Pons (tissue), 1 donor: ENCODE measurements around the gene SMIM14.
A peak's percentile ranks its signal among the peaks of the same experiment; 100 is the strongest.
"Not testable (repeated sequence)": the region's sequence is repeated elsewhere in the genome, so short reads cannot be mapped to it uniquely, and the experiment has no call there.

ENCODE experiments used
- DNase-seq: peaks from one replicate; pipeline ENCODE4 v3.0.0-alpha.2; 2016; ENCODE audit warnings: low spot score

Gene SMIM14

DNA sequence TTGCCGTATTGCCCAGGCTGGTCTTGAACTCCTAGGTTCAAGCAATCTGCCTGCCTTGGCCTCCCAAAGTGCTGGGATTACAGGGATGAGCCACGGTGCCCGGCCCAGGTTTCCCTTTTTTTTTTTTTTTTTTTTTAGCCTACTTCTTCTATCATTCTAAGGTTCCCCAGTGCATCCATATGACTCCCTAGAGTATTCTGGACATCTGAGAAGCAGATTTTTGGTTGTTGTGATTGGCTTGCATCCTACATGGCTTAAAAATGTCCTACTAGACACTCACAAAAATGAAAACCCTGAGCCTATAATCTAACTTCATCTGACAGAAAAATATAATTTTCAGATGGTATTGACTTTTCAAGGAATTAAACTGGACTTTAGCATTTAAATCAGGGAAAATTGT lies 41.7 kb downstream of the SMIM14 start:
- no peak for DNase-seq

DNA sequence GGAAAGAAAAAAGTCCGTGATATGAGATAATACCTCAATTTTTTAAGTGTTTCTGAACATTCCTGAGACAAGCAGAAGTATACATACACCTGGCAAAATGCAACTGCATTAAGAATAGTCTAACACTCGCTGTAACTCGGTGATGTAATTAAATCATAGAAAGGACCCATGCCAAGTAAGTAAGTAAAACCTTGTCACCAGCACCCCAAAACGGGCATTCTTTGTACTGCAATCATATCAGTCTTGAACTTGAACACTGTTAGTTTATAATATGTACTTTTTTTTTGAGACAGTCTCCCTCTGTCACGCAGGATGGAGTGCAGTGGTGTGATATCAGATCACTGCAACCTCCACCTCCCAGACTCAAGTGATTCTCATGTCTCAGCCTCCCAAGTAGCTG lies 47.4 kb downstream of the SMIM14 start:
- no peak for DNase-seq

DNA sequence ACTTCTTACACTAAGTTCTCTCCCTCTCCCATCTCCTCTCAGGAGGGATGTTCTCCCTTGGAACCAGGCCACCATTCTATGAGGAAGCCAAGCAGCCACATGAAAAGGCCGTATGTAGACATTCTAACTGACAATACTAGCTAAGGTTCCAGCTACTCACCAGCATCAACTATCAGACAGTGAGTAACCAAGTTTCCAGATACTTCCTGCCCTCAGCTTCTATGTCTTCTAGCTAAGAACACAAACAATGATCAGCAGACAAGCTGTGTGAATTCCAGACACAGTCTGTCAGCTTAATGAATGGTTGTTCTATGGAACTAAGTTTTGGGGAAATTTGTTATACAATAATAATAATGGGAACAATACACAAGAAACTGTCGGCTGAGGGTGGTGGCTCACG lies 50.8 kb downstream of the SMIM14 start:
- no peak for DNase-seq

DNA sequence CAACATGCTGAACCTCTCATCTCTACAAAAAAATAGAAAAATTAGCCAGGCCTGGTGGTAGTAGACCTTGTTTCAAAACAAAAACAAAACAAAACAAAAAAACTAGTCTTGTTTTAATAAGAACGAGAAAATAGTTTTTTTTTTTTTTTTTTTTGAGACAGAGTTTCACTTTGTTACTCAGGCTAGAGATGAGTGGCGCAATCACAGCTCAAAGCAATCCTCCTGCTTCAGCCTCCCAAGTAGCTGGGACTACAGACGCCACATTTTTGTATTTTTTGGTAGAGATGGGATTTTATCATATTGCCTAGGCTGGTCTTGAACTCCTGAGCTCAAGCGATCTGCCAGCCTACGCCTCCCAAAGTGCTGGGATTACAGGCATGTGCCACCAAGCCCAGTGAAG lies 63.7 kb downstream of the SMIM14 start:
- DNase-seq, result no peak

DNA sequence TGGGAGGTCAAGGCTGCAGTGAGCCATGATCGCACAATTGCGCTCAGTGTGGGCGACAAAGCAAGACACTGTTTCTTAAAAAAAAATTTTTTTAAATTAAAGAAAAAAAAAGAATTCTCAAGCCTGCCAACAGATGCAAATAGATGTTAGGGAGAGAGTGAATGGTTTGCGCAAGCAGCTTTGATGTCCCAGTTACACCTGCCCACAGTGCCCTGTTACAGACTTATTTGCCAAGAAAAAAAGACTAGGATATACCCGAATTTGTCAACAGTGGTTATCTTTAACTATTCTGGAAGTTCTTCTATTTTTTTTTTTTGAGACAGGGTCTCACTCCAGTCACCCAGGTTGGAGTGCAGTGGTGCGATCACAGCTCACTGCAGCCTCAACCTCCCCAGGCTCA lies 67.2 kb downstream of the SMIM14 start:
- DNase-seq, result no peak

DNA sequence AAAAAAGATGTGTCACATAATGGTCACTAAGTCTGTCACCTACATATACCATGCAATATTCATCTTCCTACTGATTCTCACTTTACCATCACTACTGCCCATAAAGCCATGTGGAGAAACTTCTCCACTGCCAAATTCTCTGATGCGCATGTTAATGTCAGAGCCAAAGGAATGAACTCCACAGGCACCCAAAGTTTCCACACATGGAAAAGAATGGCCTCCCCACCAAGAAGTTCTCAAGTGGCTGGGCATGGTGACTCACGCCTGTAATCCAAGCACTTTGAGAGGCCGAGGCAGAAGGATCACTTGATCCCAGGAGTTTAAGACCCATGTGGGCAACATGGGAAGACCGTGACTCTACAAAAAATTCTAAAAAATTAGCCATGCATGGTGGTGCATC lies 67.6 kb downstream of the SMIM14 start:
- DNase-seq, result no peak

DNA sequence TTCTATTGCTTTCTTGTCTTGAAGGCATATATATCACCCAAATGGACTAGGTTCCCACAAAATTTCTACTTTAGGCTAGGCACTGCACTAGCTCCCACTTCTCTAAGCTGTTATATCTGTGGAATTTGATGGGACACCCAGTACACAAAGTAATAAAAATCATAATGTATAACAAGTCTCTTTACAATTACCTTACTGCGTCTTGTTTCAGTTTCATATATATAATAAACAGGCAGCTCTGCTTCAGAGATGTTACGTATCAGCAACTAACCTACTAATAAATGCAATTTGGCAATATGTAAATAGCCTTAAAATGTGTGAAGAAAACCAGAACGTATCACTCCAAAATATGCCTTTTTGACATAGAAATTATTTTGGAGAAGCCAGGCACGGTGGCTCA lies 69.5 kb downstream of the SMIM14 start:
- no peak for DNase-seq

DNA sequence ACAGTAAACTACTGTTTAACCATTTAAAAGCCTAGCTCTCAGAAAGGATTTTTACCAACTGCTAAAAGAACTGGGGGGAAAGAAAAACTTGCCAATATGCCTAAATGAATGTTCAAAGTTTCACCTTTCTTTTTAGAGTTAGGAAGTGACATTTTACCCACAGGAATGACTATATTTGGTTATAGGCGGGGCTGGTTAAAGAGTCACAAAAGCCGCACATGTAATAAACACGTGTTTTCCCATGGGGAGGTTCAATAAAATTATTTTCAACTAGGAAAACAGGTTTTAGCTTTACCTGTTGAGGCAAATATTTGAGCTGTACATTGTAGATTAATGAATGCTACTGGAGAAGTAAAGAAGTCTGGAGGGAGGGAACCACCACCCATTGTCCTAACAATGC lies 69.9 kb downstream of the SMIM14 start:
- DNase-seq, result no peak

DNA sequence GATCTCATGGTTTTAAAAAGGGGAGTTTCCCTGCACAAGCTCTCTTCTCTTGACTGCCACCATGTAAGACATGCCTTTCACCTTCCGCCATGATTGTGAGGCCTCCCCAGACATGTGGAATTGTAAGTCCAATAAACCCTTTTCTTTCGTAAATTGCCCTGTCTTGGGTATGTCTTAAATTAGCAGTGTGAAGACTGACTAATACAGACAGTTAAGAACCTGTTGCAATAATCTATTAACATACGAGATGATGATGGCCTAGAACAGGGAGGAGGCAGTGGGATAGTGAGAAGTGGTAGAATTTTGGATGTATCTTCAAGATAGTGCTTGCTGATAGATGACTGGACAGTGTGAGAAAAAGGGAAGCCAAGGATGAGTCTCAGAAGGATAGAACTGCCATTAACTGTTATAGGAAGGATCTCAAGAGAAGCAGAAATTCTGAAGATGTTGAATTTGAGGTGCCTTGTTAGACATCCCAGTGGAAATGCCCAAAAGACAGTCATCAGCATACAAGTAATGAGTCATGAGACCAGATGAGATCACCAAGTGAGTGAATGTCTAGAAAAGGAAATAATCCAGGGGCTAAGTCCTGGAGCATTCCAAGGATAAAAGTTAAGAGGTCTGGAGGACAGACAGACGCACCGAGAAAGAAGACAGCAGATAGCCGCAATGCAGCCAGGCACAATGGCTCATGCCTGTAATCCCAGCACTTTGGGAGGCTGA lies 72.6 kb downstream of the SMIM14 start:
- DNase-seq, result no peak

DNA sequence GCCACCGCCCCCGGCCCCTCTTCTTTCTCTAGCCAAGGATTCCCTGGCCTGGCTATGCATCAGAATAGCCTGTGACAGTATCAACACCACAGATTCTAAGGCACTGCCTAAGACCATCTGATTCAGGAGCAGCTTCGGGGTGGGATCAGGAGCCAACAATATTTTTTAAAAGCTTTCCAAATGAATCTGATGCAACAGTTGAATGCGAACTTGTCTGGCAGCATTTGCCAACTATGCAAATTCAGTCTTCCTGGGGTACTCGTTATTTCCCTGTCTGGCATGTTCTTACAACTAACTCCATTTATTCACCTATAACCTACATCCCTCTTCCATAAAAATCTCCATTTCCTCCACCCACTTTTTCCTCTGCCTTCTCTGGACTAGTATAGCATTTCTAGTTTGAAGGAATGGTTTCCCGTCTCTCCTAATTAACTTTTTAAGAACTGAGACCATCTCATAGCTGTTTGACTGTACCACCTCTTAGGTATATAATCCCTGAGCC lies 75.3 kb downstream of the SMIM14 start:
- no peak for DNase-seq

DNA sequence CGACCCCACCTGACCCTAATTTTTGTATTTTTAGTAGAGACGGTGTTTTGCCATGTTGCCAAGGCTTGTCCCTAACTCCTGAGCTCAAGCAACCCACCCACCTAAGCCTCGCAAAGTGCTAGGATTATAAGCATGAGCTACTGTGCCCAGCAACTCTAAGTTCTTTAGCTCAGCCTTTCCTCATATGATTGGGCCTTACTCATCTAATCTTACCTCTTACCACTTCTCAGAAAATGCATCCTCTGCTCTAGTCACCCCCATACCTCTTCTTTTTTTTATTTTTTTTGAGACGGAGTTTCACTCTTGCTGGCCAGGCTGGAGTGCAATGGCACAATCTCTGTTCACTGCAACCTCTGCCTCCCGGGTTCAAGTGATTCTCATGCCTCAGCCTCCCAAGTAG lies 75.9 kb downstream of the SMIM14 start:
- DNase-seq, result no peak

DNA sequence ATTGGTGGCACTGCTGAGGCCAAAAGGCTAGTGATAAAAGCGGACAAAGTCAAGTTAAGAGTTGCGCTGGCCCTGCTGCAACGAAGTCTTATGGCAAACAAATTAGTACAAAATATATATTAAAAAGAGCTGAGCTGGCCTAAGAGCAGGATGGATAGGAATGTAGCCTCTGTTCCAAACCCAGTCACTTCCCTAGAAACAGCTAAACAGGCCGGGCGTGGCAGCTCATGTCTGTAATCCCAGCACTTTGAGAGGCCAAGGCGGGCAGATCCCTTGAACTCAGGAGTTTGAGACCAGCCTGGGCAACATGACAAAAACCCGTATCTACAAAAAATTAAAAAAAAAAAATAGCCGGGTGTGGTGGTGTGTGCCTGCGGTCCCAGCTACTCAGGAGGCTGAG lies 79.0 kb downstream of the SMIM14 start:
- no peak for DNase-seq

DNA sequence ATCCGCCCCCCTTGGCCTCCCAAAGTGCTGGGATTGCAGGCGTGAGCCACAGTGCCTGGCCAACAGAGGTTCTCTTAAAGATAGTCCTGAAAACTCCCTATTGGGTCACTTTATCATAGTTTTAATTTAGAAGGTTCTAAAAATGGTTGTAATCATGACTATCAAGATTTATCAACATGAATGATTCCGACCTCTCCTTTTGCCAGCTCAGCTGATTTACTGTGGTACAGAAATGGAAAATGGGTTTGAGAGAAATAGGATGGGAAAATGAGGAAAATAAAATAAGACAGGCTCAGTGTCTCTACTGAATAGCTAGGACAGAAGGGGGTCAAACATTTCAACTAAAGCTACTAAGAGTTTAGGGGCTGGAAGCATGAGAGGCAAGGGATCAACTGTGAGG lies 83.2 kb downstream of the SMIM14 start:
- DNase-seq, result no peak

DNA sequence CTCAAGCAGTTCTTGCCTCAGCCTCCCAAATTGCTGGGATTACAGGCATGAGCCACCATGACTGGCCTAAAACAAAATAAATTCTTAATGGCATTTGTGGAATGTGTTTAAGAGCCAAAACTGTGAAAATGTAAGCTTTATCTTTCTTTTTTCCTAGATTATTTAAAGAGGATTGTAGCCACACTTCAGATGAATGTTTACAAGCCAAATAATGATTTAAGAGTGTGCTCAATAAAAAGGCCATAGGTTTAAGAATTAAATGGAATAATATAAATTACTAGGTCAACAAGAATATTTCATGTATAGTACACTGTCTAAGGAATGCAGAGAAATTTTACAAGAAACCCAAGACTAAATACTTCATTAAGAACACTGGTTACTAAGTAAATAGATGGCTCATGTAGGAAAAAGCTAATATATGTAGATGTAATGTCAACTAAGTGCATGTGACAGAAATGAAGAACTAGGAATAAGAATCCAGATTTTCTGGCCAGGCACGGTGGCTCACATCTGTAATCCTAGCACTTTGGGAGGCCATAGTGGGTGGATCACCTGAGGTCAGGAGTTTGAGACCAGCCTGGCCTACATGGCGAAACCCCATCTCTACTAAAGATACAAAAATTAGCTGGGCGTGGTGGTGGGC lies 90.1 kb downstream of the SMIM14 start:
- no peak for DNase-seq

DNA sequence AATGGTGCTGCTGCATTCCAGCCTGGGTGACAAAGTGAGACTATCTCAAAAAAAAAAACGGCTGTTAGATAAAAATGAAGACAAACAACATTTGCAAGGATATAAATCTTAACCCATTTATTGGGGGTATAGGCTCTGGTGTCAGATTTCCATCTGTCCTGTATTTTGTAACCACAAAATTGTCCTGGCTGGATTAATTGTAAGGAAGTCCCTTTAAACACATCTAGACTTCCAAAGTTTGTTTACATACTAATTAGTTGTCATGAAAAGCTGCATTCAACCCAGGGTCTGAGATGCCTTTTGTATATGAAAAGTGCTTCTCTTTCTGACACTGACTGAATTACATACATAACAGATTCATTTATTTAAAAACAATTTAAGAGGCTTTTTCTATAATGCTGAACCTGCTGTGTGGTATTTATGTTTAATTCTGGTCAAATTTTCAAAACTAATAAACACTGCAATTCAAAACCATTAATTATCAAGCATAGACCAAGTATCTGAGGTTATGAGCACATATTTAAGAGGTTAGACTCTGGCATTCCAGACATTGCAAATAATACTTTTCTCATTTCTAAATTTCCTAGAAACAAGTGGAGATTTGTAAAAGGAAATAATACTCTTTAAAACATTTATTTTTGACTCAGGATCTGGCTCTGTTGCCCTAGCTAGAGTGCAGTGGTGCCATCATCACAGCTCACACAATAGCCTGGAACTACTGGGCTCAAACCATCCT lies 93.9 kb downstream of the SMIM14 start:
- DNase-seq, result peak; percentile 80

DNA sequence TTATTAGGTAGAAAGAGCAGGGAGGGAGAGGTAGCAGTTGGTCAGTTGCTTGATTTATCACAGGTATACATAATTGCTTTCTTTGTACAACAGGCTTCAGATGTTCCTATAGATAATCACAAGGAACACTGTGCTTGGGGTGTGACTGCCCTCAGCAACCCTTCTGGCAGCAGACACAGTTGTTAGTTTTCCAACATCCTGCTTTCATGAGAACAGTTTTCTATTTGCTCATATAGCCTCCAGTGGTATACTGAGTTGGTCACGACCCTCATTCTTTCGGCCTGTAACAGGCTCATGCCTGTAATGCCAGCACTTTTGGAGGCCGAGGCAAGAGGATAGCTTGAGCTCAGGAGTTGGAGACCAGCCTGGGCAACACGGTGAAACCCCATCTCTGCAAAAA lies 94.6 kb downstream of the SMIM14 start:
- DNase-seq, result not testable (repeated sequence)

DNA sequence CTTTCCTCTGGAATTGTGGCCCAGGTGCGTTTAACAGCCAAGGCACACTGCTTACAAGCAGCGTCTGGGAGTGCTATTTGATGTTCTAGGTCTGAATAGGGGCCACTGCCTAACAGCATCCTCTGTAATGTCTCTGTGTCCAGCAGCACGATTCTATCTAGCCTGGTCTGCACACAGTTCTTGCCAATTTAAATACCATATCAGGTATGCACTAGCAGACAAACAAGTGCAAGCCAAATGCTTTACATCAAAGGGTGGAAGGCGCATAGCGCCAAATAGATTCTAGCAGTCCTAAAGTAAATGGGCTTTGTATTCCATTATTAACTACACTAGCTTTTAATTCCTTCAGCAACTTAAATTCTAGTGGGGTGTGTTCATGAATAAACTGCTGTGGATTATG lies 95.6 kb downstream of the SMIM14 start:
- peak; percentile 34 for DNase-seq

DNA sequence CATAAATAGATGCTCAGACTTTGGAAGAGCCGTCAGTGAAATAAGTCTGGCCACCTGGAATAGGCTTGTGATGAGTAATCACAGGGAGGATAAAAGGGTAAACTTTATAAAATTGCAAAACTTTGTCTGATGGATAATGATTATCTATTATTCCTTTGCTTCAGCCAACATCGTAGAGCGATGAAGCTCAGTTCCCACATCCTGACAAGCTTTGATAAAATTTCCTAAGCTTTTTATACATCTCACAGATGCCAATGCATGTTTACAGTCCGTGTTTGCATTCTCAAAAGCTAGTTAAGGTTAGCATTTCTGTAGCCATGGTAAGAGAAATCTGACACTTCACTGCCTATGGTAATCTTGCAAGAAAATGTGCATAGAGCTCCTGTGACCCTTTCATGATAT lies 96.1 kb downstream of the SMIM14 start:
- no peak for DNase-seq

DNA sequence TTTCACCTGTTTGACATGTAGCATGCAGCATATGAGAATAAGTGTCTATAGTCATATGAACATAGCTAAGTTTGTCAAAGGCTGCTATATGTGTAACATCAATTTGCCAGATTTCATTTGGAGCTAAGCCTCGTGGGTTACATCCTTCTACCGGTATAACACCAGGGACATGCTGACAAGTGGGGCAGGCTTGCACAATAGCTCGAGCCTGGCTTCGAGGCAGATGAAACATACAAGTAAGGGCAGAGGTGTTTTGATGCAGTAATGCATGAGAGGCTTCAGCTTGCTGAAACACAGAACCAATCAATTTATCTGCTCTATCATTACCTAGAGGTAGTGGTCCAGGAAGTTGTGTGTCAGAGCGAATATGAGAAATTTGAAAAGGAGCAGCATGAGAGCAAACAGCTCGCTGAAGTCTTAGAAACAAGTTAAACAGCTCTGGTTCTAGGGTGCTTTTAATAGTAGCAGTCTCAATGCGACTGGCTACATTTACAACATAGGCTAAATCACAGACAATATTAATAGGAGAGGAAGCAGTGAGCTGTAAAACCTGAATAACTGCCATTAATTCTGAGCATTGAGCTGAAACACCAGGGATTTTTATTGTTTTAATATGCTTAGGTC lies 96.6 kb downstream of the SMIM14 start:
- peak; percentile 38 for DNase-seq

DNA sequence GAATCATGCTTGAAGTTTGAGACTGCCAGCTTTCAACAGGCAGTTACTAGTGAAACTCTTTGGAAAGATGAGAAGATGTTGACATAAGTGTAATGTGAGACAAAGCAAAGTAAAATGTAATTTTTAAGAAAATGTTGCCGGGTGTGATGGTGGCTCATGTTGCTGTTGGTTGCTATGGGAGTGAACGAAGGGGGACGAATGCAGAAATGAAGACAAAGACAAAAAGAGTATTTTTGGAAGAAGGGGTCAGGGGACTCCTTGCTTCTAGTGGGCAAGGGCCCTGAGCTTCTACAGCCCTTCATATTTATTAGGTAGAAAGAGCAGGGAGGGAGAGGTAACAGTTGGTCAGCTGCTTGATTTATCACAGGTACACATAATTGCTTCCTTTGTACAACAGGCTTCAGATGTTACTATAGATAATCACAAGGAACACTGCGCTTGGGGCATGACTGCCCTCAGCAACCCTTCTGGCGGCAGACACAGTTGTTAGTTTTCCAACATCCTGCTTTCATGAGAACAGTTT lies 99.5 kb downstream of the SMIM14 start:
- DNase-seq, result no peak

DNA sequence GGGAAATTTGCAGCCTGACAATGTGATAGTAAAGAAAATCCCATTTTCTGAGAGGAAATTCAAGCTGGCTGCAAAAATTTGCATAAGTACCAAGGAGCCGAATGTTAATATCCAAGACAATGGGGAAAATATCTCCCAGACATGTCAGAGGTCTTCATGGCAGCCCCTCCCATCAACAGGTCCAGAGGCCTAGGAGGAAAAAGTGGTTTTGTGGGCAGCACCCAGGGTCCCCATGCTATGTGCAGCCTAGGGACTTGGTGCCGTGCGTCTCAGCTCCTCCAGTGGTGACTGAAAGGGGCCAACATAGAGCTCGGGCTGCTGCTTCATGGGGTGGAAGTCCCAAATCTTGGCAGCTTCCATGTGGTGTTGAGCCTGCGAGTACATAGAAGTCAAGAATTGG lies 105.1 kb downstream of the SMIM14 start:
- DNase-seq, result no peak

DNA sequence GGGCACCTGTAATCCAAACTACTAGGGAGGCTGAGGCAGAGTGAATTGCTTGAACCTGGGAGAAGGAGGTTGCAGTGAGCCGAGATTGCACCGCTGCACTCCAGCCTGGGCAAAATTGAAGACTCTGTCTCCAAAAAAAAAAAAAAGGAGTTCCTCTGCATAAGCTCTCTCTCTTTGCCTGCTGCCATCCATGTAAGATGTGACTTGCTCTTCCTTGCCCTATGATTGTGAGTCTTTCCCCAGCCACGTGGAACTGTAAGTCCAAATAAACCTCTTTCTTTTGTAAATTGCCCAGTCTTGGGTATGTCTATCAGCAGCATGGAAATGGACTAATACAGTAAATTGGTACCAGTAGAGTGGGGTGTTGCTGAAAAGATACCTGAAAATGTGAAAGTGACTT lies 106.4 kb downstream of the SMIM14 start:
- not testable (repeated sequence) for DNase-seq
